ENCODE results near the gene CIBAR2. TPM values are rescaled to one million over a fixed set of nuclear protein-coding genes. Genes with fewer than 3 reads are reported as not detected.

The CIBAR2 gene
- total RNA-seq, 1 donor from 2014 or later, result 4.9 TPM

- Mint-ChIP-seq H3K4me1 (ENCODE audit: unreplicated experiment) (peaks cover 20% of the 10 kb centered on the region), H3K36me3 (peaks cover 14% of the 10 kb centered on the region), H3K27me3 (peaks cover 3% of the 10 kb centered on the region), H3K4me3 (no peak overlapping the region), H3K27ac (no peak overlapping the region), H3K9me3 (no peaks in the 10 kb centered on the region)
- TF ChIP-seq, protein P1, sequence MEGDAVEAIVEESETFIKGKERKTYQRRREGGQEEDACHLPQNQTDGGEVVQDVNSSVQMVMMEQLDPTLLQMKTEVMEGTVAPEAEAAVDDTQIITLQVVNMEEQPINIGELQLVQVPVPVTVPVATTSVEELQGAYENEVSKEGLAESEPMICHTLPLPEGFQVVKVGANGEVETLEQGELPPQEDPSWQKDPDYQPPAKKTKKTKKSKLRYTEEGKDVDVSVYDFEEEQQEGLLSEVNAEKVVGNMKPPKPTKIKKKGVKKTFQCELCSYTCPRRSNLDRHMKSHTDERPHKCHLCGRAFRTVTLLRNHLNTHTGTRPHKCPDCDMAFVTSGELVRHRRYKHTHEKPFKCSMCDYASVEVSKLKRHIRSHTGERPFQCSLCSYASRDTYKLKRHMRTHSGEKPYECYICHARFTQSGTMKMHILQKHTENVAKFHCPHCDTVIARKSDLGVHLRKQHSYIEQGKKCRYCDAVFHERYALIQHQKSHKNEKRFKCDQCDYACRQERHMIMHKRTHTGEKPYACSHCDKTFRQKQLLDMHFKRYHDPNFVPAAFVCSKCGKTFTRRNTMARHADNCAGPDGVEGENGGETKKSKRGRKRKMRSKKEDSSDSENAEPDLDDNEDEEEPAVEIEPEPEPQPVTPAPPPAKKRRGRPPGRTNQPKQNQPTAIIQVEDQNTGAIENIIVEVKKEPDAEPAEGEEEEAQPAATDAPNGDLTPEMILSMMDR (conservative IDR thresholded peaks at IDR 0.05), result no peak
- no peak for DNase-seq (ENCODE audit: extremely low spot score, unreplicated experiment)
Measured at GRCh38 chr16:85048921-85049562, 63.2 kb downstream of the CIBAR2 start.

Other genes with a start within 250 kb of the CIBAR2 start
- gene ZDHHC7, start 100.9 kb downstream of the CIBAR2 start, total RNA-seq (ENCODE audit: low replicate concordance), result 47.1 and 55.0 TPM in 2 replicates
- 12.9 and 30.4 TPM in 2 replicates for gene KIAA0513, start 84.7 kb downstream of the CIBAR2 start, total RNA-seq (ENCODE audit: low replicate concordance)

Measured in type B pancreatic cell (in vitro differentiated cells).